Keratinocyte (primary cell): Measurements from ENCODE around the gene CYP4F8.

Experiments
- EZH2 ChIP-seq: IDR thresholded peaks from one replicate; pipeline ENCODE4 v1.6.1; 2012; ENCODE audit warnings: inconsistent platforms, mild to moderate bottlenecking, low read length, moderate library complexity
- TF ChIP-seq, protein P1 (sequence below), 3 experiments: IDR thresholded peaks in 1 of 3; conservative IDR thresholded peaks in 1 of 3; optimal IDR thresholded peaks in 1 of 3; 2 replicates in 2 of 3; 3 replicates in 1 of 3; pipeline versions ENCODE3 to v1.5.1; 2011; ENCODE audit warnings: low read length in 3 of 3, mild to moderate bottlenecking in 3 of 3, moderate library complexity in 2 of 3, control low read depth in 1 of 3, inconsistent platforms in 1 of 3; ENCODE audit not compliant: insufficient read depth in 2 of 3; ENCODE audit errors: extremely low read depth in 1 of 3

DNA sequence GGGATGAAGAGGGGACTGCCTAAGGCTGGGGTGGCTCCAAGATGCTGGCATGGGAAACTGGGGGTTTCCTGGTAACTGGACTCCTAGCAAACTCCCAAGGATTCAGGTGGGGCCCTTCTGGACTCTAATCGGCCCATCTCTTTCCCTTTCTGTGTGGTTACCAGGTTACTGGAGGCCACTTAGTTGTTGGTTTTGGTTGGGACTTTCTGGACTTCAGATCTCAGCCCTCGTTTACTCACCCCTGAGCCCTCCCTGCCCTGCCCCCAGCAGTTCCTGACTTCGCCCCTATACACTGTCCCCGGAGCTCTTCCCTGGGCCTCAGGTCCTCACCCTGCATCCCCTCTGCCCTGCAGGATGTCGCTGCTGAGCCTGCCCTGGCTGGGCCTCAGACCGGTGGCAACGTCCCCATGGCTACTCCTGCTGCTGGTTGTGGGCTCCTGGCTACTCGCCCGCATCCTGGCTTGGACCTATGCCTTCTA lies 58.2 kb downstream of the CYP4F8 start:
- TF ChIP-seq, protein P1, sequence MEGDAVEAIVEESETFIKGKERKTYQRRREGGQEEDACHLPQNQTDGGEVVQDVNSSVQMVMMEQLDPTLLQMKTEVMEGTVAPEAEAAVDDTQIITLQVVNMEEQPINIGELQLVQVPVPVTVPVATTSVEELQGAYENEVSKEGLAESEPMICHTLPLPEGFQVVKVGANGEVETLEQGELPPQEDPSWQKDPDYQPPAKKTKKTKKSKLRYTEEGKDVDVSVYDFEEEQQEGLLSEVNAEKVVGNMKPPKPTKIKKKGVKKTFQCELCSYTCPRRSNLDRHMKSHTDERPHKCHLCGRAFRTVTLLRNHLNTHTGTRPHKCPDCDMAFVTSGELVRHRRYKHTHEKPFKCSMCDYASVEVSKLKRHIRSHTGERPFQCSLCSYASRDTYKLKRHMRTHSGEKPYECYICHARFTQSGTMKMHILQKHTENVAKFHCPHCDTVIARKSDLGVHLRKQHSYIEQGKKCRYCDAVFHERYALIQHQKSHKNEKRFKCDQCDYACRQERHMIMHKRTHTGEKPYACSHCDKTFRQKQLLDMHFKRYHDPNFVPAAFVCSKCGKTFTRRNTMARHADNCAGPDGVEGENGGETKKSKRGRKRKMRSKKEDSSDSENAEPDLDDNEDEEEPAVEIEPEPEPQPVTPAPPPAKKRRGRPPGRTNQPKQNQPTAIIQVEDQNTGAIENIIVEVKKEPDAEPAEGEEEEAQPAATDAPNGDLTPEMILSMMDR (optimal IDR thresholded peaks at IDR 0.05 in 1 of 3, IDR thresholded peaks at IDR 0.05 in 1 of 3, conservative IDR thresholded peaks at IDR 0.05 in 1 of 3; ENCODE audit: extremely low read depth in 1 of 3, insufficient read depth in 2 of 3, low read length in 3 of 3), result no peak
- TF ChIP-seq EZH2, result no peak
